IPS-NIHi11 (cell line): ENCODE data around the gene SURF4.
"Not testable (repeated sequence)": the region's sequence is repeated elsewhere in the genome, so short reads cannot be mapped to it uniquely, and the experiment has no call there.

ENCODE experiments used
- DNase-seq: peaks from one replicate; pipeline ENCODE4 v3.0.0; 2012; ENCODE audit warnings: mixed read lengths, low spot score

The SURF4 gene

GRCh38 chr9:133397370-133397769 lies 21.5 kb upstream of the SURF4 start:
- no peak for DNase-seq

GRCh38 chr9:133396952-133397351 lies 21.1 kb upstream of the SURF4 start:
- DNase-seq, result peak; percentile 77

GRCh38 chr9:133394687-133395271 lies 18.9 kb upstream of the SURF4 start:
- no peak for DNase-seq

- no peak for DNase-seq
Measured at GRCh38 chr9:133393399-133393798, 17.5 kb upstream of the SURF4 start.

GRCh38 chr9:133392308-133392707 lies 16.4 kb upstream of the SURF4 start:
- DNase-seq, result not testable (repeated sequence)

- not testable (repeated sequence) for DNase-seq
Measured at GRCh38 chr9:133391449-133391848, 15.6 kb upstream of the SURF4 start.

- DNase-seq, result no peak
Measured at GRCh38 chr9:133390713-133391112, 14.9 kb upstream of the SURF4 start.

GRCh38 chr9:133389562-133389961 lies 13.7 kb upstream of the SURF4 start:
- DNase-seq, result no peak

GRCh38 chr9:133389025-133389557 lies 13.2 kb upstream of the SURF4 start:
- DNase-seq, result no peak

- DNase-seq, result no peak
Measured at GRCh38 chr9:133387680-133388079, 11.8 kb upstream of the SURF4 start.

GRCh38 chr9:133386338-133386737 lies 10.5 kb upstream of the SURF4 start:
- no peak for DNase-seq

- no peak for DNase-seq
Measured at GRCh38 chr9:133385452-133385851, 9.6 kb upstream of the SURF4 start.

GRCh38 chr9:133384736-133385321 lies 9.0 kb upstream of the SURF4 start:
- no peak for DNase-seq

- DNase-seq, result no peak
Measured at GRCh38 chr9:133383438-133383837, 7.6 kb upstream of the SURF4 start.

GRCh38 chr9:133382507-133383141 lies 6.8 kb upstream of the SURF4 start:
- no peak for DNase-seq

- no peak for DNase-seq
Measured at GRCh38 chr9:133380734-133381133, 4.9 kb upstream of the SURF4 start.

GRCh38 chr9:133379153-133380086 lies 3.6 kb upstream of the SURF4 start:
- no peak for DNase-seq

- no peak for DNase-seq
Measured at GRCh38 chr9:133378408-133378962, 2.6 kb upstream of the SURF4 start.

GRCh38 chr9:133377721-133378216 lies 1.9 kb upstream of the SURF4 start:
- DNase-seq, result no peak

- not testable (repeated sequence) for DNase-seq
Measured at GRCh38 chr9:133377280-133377679, 1.4 kb upstream of the SURF4 start.

- peak; percentile 72 for DNase-seq
Measured at GRCh38 chr9:133375116-133375723, 640 bp downstream of the SURF4 start.
